Activated gamma-delta T cell (primary cell): ENCODE measurements around the gene SLK.

ENCODE experiments used
- DNase-seq: peaks from one replicate; lab custom pipeline; 2025; lab: John Stamatoyannopoulos, UW

The SLK gene

GRCh38 chr10:103990121-103990520 is 23.2 kb downstream of the SLK start:
- no peak for DNase-seq

GRCh38 chr10:103990531-103990930 is 23.6 kb downstream of the SLK start:
- no peak for DNase-seq

- no peak for DNase-seq
These were observed 24.6 kb downstream of the SLK start for GRCh38 chr10:103991393-103992128.

- no peak for DNase-seq
These were observed 28.2 kb downstream of the SLK start for GRCh38 chr10:103995134-103995533.

- DNase-seq, result no peak
These were observed 31.9 kb downstream of the SLK start for GRCh38 chr10:103998805-103999204.

GRCh38 chr10:104002911-104003310 is 36.0 kb downstream of the SLK start:
- DNase-seq, result no peak

GRCh38 chr10:104005172-104005863 is 38.4 kb downstream of the SLK start:
- no peak for DNase-seq

- DNase-seq, result no peak
These were observed 45.0 kb downstream of the SLK start for GRCh38 chr10:104011904-104012303.

- DNase-seq, result no peak
These were observed 46.5 kb downstream of the SLK start for GRCh38 chr10:104013489-104013888.

GRCh38 chr10:104014176-104014575 is 47.2 kb downstream of the SLK start:
- no peak for DNase-seq

GRCh38 chr10:104016661-104017060 is 49.7 kb downstream of the SLK start:
- no peak for DNase-seq

GRCh38 chr10:104018471-104018870 is 51.5 kb downstream of the SLK start:
- DNase-seq, result no peak

GRCh38 chr10:104020020-104020419 is 53.1 kb downstream of the SLK start:
- no peak for DNase-seq

- no peak for DNase-seq
These were observed 54.3 kb downstream of the SLK start for GRCh38 chr10:104021246-104021645.

- DNase-seq, result no peak
These were observed 55.1 kb downstream of the SLK start for GRCh38 chr10:104022026-104022425.

GRCh38 chr10:104025524-104025923 is 58.6 kb downstream of the SLK start:
- DNase-seq, result no peak

- DNase-seq, result no peak
These were observed 59.8 kb downstream of the SLK start for GRCh38 chr10:104026762-104027161.

GRCh38 chr10:104028146-104028545 is 61.2 kb downstream of the SLK start:
- DNase-seq, result no peak

- no peak for DNase-seq
These were observed 62.0 kb downstream of the SLK start for GRCh38 chr10:104028823-104029520.

- no peak for DNase-seq
These were observed 62.6 kb downstream of the SLK start for GRCh38 chr10:104029521-104029860.

GRCh38 chr10:104031631-104032030 is 64.7 kb downstream of the SLK start:
- no peak for DNase-seq

- DNase-seq, result no peak
These were observed 65.3 kb downstream of the SLK start for GRCh38 chr10:104032144-104032775.
